DOHH2 (cell line): ENCODE results near the gene MMRN2.

ENCODE experiments used
- H3F3A ChIP-seq: fragments of 200-600 bp; sonication (generic), shearing (Covaris generic); 2 replicates; pipeline ENCODE4 v1.6.0; 2016; ENCODE audit warnings: antibody characterized with exemption, mild to moderate bottlenecking; ENCODE audit not compliant: control insufficient read depth, insufficient read depth
- H3K27ac ChIP-seq: fragments of 200-600 bp; sonication (generic); 2 replicates; pipeline ENCODE4 v1.5.1; 2014; ENCODE audit warnings: low read depth, mild to moderate bottlenecking, low read length, moderate library complexity
- H3K27me3 ChIP-seq: fragments of 200-600 bp; sonication (generic); 2 replicates; pipeline ENCODE4 v1.6.1; 2014; ENCODE audit warnings: mild to moderate bottlenecking, low read length, mixed read lengths; ENCODE audit not compliant: control insufficient read depth
- H3K36me3 ChIP-seq: fragments of 200-600 bp; sonication (generic); 2 replicates; pipeline ENCODE4 v1.6.1; 2014; ENCODE audit warnings: mild to moderate bottlenecking, low read length, moderate library complexity, mixed read lengths; ENCODE audit not compliant: control insufficient read depth
- H3K4me1 ChIP-seq: fragments of 200-600 bp; sonication (generic); 2 replicates; pipeline ENCODE4 v1.6.1; 2014; ENCODE audit warnings: mild to moderate bottlenecking, low read length, mixed read lengths; ENCODE audit not compliant: control insufficient read depth
- H3K4me2 ChIP-seq: fragments of 200-600 bp; sonication (generic); 2 replicates; pipeline ENCODE4 v1.6.0; 2014; ENCODE audit warnings: mild to moderate bottlenecking, low read length, moderate library complexity
- H3K4me3 ChIP-seq: fragments of 200-600 bp; sonication (generic); 2 replicates; pipeline ENCODE4 v1.5.1; 2014; ENCODE audit warnings: mild to moderate bottlenecking, low read length, mixed read lengths
- H3K79me2 ChIP-seq: fragments of 200-600 bp; sonication (generic); 2 replicates; pipeline ENCODE4 v1.6.1; 2014; ENCODE audit warnings: mild to moderate bottlenecking, low read length, mixed read lengths; ENCODE audit not compliant: control insufficient read depth
- H3K9me2 ChIP-seq: fragments of 200-600 bp; sonication (generic); replicated peaks from 2 replicates; pipeline ENCODE4 v1.6.1; 2014; ENCODE audit warnings: mild to moderate bottlenecking, low read length, mixed read lengths; ENCODE audit not compliant: control insufficient read depth
- H3K9me3 ChIP-seq: fragments of 200-600 bp; sonication (generic); 2 replicates; pipeline ENCODE4 v1.6.1; 2014; ENCODE audit warnings: antibody characterized with exemption, low read length, mixed read lengths; ENCODE audit not compliant: control insufficient read depth, insufficient read depth
- H4K20me1 ChIP-seq: fragments of 200-600 bp; sonication (generic); 2 replicates; pipeline ENCODE4 v1.6.0; 2014; ENCODE audit warnings: low read depth, mild to moderate bottlenecking, antibody characterized with exemption, low read length, moderate library complexity; ENCODE audit not compliant: control insufficient read depth, insufficient read depth
- CTCF ChIP-seq: fragments of 200-600 bp; sonication (generic); IDR thresholded peaks from one replicate; pipeline ENCODE4 v1.5.1; 2014; ENCODE audit warnings: antibody characterized with exemption, mild to moderate bottlenecking, low read depth, low read length; ENCODE audit not compliant: poor library complexity, severe bottlenecking
- EZH2phosphoT487 ChIP-seq: fragments of 200-600 bp; sonication (generic); IDR thresholded peaks from 2 replicates; pipeline ENCODE4 v1.6.1; 2017; ENCODE audit warnings: borderline replicate concordance, mild to moderate bottlenecking, antibody characterized with exemption, low read length, moderate library complexity, mixed read lengths

The MMRN2 gene

GRCh38 chr10:86944471-86944870 is 12.9 kb downstream of the MMRN2 start:
- Histone ChIP-seq H3K9me2 (no peaks in the 10 kb centered on the region), H4K20me1 (no peaks in the 10 kb centered on the region), H3K4me3 (no peak overlapping the region), H3K9me3 (no peaks in the 10 kb centered on the region), H3F3A (no peaks in the 10 kb centered on the region), H3K27me3 (no peaks in the 10 kb centered on the region), H3K4me2 (no peak overlapping the region), H3K27ac (no peak overlapping the region), H3K4me1 (no peaks in the 10 kb centered on the region), H3K36me3 (no peaks in the 10 kb centered on the region), H3K79me2 (no peaks in the 10 kb centered on the region)
- TF ChIP-seq EZH2phosphoT487 (no peak), CTCF (no peak)

GRCh38 chr10:86944031-86944419 is 13.4 kb downstream of the MMRN2 start:
- Histone ChIP-seq H3K4me2 (no peak overlapping the region), H3K9me3 (no peaks in the 10 kb centered on the region), H3K27me3 (no peaks in the 10 kb centered on the region), H3K79me2 (no peaks in the 10 kb centered on the region), H3K36me3 (no peaks in the 10 kb centered on the region), H4K20me1 (no peaks in the 10 kb centered on the region), H3K4me3 (no peak overlapping the region), H3F3A (no peaks in the 10 kb centered on the region), H3K4me1 (no peaks in the 10 kb centered on the region), H3K27ac (no peak overlapping the region), H3K9me2 (no peaks in the 10 kb centered on the region)
- TF ChIP-seq EZH2phosphoT487 (no peak), CTCF (no peak)

GRCh38 chr10:86943316-86944030 is 13.9 kb downstream of the MMRN2 start:
- H3K9me3 ChIP-seq = no peaks in the 10 kb centered on the region
- H3K79me2 ChIP-seq = no peaks in the 10 kb centered on the region
- H3K9me2 ChIP-seq = no peaks in the 10 kb centered on the region
- no peaks in the 10 kb centered on the region for H3F3A ChIP-seq
- no peaks in the 10 kb centered on the region for H3K36me3 ChIP-seq
- TF ChIP-seq EZH2phosphoT487 = no peak
- no peak for TF ChIP-seq CTCF
- H3K27me3 ChIP-seq = no peaks in the 10 kb centered on the region
- H3K4me2 ChIP-seq = no peak overlapping the region
- H3K27ac ChIP-seq = no peak overlapping the region
- H3K4me3 ChIP-seq = no peak overlapping the region
- H4K20me1 ChIP-seq = no peaks in the 10 kb centered on the region
- H3K4me1 ChIP-seq = no peaks in the 10 kb centered on the region
